ENCODE results near the gene MYL9. TPM values are rescaled to one million over a fixed set of nuclear protein-coding genes. Genes with fewer than 3 reads are reported as not detected.

Gene MYL9
- total RNA-seq, 1 experiment from 2014 or later = 49.3 TPM

DNA sequence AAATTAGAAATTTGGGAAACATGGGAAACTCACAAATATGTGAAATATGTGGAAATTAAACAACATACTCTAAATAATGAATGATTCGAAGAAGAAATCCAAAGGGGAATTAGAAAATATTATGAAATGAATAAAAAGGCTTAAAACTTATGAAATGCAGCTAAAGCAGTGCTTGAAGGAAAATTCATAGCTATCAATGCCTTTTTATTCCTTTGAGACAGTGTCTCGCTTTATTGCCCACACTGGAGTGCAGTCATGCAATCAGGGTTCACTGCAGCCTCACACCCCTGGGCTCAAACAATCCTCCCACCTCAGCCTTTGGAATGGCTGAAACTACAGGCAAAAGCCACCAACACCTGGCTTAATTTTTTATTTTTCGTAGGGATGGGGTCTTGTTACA lies 24.2 kb downstream of the MYL9 start (continued):
- TF ChIP-seq ZNF274 (IDR thresholded peaks at IDR 0.05; ENCODE audit: low read depth, low read length) (no peak), RAD21 (IDR thresholded peaks at IDR 0.05; ENCODE audit: low read depth) (no peak), FOSL1 (IDR thresholded peaks at IDR 0.05; ENCODE audit: low read depth) (no peak), EZH2 (IDR thresholded peaks at IDR 0.05) (no peak), ELF1 (IDR thresholded peaks at IDR 0.05; ENCODE audit: borderline replicate concordance, low read depth) (no peak)
- TF ChIP-seq, protein P1, sequence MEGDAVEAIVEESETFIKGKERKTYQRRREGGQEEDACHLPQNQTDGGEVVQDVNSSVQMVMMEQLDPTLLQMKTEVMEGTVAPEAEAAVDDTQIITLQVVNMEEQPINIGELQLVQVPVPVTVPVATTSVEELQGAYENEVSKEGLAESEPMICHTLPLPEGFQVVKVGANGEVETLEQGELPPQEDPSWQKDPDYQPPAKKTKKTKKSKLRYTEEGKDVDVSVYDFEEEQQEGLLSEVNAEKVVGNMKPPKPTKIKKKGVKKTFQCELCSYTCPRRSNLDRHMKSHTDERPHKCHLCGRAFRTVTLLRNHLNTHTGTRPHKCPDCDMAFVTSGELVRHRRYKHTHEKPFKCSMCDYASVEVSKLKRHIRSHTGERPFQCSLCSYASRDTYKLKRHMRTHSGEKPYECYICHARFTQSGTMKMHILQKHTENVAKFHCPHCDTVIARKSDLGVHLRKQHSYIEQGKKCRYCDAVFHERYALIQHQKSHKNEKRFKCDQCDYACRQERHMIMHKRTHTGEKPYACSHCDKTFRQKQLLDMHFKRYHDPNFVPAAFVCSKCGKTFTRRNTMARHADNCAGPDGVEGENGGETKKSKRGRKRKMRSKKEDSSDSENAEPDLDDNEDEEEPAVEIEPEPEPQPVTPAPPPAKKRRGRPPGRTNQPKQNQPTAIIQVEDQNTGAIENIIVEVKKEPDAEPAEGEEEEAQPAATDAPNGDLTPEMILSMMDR (IDR thresholded peaks at IDR 0.05 in 2 of 3, conservative IDR thresholded peaks at IDR 0.05 in 1 of 3; ENCODE audit: borderline replicate concordance in 1 of 3, insufficient read depth in 1 of 3, low read depth in 2 of 3, low read length in 2 of 3) = no peak

DNA sequence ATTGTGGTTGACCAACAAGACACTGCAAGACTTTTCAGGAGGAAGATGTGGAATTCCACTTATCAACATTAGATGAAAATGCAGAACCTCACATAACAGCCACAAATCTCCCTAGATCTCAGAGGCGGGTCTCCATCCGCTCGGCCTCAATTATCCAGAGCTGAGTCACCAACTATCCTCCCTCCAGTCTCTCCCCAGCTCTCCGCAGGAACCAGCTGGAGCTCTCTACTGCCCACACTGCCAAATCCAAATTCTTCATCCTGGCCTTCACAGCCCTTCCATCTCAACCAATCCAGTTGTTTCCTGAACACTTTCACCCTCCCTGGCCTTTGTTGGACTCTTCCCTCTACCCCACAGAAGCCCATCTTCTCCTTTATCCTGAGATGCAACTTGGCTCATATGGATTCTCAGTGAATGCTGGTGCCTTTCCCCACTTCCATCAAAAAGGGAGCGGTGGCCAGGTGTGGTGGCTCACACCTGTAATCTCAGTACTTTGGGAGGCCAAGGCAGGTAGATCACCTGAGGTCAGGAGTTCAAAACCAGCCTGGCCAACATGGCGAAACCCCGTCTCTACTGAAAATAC lies 28.6 kb downstream of the MYL9 start:
- Histone ChIP-seq H2AFZ (ENCODE audit: low read depth, low read length, poor library complexity, severe bottlenecking) (no peak overlapping the region), H3K9me2 (ENCODE audit: insufficient read depth) (no peaks in the 10 kb centered on the region), H3K9ac (ENCODE audit: low read length) (no peak overlapping the region), H3K4me1 (ENCODE audit: control insufficient read depth in 1 of 2, insufficient read depth in 2 of 2, low read length in 2 of 2) (peaks cover 5 to 20% of the 10 kb centered on the region in 2 experiments), H4K20me1 (ENCODE audit: insufficient read depth) (no peaks in the 10 kb centered on the region), H3K27ac (ENCODE audit: low read depth, low read length) (no peak overlapping the region), H3K36me3 (ENCODE audit: control insufficient read depth in 1 of 2, insufficient read depth in 2 of 2, low read length in 2 of 2) (no peaks in the 10 kb centered on the region), H3K9me3 (ENCODE audit: control insufficient read depth in 1 of 2, insufficient read depth in 1 of 2, low read depth in 1 of 2, low read length in 2 of 2) (peaks cover 0 to 4% of the 10 kb centered on the region in 2 experiments; a peak in 1 of 4 replicates), H3K79me2 (ENCODE audit: insufficient read depth, low read length) (0 out of 2 replicates have a peak, but pooled peaks cover under 1% of the 10 kb centered on the region), H3K27me3 (ENCODE audit: insufficient read depth, low read length) (no peaks in the 10 kb centered on the region), H3K4me2 (ENCODE audit: low read length) (0 out of 2 replicates have a peak overlapping the region, but pooled peaks have one; percentile 13), H3K4me3 (replicated peaks in 1 of 2; ENCODE audit: low read depth in 1 of 2, low read length in 2 of 2) (no peak overlapping the region)
- ATAC-seq = no peak
- ChIA-PET CTCF (no interaction called here), POLR2A (no interaction called here), RAD21 (ENCODE audit: low non-redundant PET in 1 of 2, low total read pairs in 2 of 2, uncharacterized antibody in 2 of 2, unreplicated experiment in 2 of 2) (no interaction called here)
- no peak for DNase-seq (ENCODE audit: low read depth, low spot score)
- intact Hi-C loops (cut with micrococcal nuclease) = no loop called here
- TF ChIP-seq, protein P2, sequence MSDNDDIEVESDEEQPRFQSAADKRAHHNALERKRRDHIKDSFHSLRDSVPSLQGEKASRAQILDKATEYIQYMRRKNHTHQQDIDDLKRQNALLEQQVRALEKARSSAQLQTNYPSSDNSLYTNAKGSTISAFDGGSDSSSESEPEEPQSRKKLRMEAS (IDR thresholded peaks at IDR 0.05) = no peak
- TF ChIP-seq JUND (IDR thresholded peaks at IDR 0.05) (no peak), POLR2A (IDR thresholded peaks at IDR 0.05; ENCODE audit: borderline replicate concordance, extremely low read depth, insufficient read depth, insufficient read length) (no peak), FOSL1 (IDR thresholded peaks at IDR 0.05; ENCODE audit: low read depth) (no peak), ZNF274 (IDR thresholded peaks at IDR 0.05; ENCODE audit: low read depth, low read length) (no peak), EGR1 (IDR thresholded peaks at IDR 0.05; ENCODE audit: low read depth) (no peak), SP1 (IDR thresholded peaks at IDR 0.05; ENCODE audit: low read depth) (no peak), ZFX (IDR thresholded peaks at IDR 0.05) (no peak), EZH2phosphoT487 (IDR thresholded peaks at IDR 0.05; ENCODE audit: borderline replicate concordance) (no peak), TCF7L2 (IDR thresholded peaks at IDR 0.05; ENCODE audit: borderline replicate concordance, extremely low read depth, insufficient read depth, insufficient read length) (no peak), SRF (IDR thresholded peaks at IDR 0.05; ENCODE audit: low read depth) (no peak), RAD21 (IDR thresholded peaks at IDR 0.05; ENCODE audit: low read depth) (no peak), CEBPB (IDR thresholded peaks at IDR 0.05; ENCODE audit: low read depth) (no peak), SIN3A (IDR thresholded peaks at IDR 0.05; ENCODE audit: low read depth) (no peak), YY1 (IDR thresholded peaks at IDR 0.05; ENCODE audit: extremely low read depth, insufficient replicate concordance, low read depth, low read length) (no peak)
- TF ChIP-seq, protein P3, sequence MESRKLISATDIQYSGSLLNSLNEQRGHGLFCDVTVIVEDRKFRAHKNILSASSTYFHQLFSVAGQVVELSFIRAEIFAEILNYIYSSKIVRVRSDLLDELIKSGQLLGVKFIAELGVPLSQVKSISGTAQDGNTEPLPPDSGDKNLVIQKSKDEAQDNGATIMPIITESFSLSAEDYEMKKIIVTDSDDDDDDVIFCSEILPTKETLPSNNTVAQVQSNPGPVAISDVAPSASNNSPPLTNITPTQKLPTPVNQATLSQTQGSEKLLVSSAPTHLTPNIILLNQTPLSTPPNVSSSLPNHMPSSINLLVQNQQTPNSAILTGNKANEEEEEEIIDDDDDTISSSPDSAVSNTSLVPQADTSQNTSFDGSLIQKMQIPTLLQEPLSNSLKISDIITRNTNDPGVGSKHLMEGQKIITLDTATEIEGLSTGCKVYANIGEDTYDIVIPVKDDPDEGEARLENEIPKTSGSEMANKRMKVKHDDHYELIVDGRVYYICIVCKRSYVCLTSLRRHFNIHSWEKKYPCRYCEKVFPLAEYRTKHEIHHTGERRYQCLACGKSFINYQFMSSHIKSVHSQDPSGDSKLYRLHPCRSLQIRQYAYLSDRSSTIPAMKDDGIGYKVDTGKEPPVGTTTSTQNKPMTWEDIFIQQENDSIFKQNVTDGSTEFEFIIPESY (IDR thresholded peaks at IDR 0.05; ENCODE audit: extremely low read depth, insufficient replicate concordance, low read length) = no peak
- TF ChIP-seq, protein P1 (IDR thresholded peaks at IDR 0.05 in 2 of 3, conservative IDR thresholded peaks at IDR 0.05 in 1 of 3; ENCODE audit: borderline replicate concordance in 1 of 3, insufficient read depth in 1 of 3, low read depth in 2 of 3, low read length in 2 of 3) = no peak
- BruUV-seq (replicated peaks) = no TSS peak

All from HCT116 (cell line).